Measurements from ENCODE around the gene ART4.

ART4 gene

DNA sequence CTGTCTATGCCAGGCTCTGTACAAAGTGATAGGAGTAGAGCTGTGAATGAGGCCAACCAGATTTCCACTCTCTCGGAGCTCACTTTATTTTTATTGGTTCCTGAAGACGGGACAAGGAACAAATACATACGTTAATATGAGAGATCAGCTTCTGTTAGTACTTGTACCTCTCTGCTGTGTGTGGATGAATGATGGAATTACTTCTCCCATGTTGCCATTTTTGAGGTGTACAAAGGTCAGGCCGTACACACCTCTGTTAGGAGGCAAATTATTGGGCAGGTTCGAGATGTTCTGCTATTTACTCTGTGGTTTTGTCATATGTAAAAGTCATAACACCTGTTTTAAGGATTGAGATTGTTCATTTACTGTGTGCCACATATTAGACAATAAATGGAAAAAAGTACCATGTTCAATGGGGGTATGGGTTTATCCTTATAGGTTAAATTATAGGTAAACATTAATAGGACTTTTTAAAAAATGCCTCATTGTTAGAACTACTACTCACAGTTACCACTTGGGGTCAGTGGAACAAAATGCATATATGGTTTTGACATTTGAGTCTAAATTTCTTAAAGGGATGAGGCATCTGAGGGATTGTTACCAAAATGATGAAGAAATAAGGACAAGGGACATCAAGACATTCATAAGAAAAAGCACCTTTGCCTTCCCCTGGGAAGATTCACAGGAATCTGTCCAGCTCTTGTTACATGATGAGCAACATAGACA lies 66.9 kb downstream of the ART4 start:
- DNase-seq (ENCODE audit: low read depth, low spot score): no peak
- CTCF ChIA-PET: interaction anchor here (1.4 kb wide), 2 partner anchors 35 to 446 kb away, joined by 3 to 5 read pairs; no protein-coding TSS in a partner anchor
- POLR2A ChIA-PET: interaction anchor here (0.8 kb wide), 1 partner anchor 27 kb away, joined by 3 read pairs; the partner anchor contains the start of genes C12orf60 and WBP11
- TF ChIP-seq, protein P1, sequence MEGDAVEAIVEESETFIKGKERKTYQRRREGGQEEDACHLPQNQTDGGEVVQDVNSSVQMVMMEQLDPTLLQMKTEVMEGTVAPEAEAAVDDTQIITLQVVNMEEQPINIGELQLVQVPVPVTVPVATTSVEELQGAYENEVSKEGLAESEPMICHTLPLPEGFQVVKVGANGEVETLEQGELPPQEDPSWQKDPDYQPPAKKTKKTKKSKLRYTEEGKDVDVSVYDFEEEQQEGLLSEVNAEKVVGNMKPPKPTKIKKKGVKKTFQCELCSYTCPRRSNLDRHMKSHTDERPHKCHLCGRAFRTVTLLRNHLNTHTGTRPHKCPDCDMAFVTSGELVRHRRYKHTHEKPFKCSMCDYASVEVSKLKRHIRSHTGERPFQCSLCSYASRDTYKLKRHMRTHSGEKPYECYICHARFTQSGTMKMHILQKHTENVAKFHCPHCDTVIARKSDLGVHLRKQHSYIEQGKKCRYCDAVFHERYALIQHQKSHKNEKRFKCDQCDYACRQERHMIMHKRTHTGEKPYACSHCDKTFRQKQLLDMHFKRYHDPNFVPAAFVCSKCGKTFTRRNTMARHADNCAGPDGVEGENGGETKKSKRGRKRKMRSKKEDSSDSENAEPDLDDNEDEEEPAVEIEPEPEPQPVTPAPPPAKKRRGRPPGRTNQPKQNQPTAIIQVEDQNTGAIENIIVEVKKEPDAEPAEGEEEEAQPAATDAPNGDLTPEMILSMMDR (IDR thresholded peaks at IDR 0.05; ENCODE audit: insufficient read depth, low read length, missing control alignments): peak; percentile 11
- peak overlapping the region; percentile 15; the same call in 1 of the 2 replicates for H3K4me3 ChIP-seq (ENCODE audit: low read depth, low read length)

DNA sequence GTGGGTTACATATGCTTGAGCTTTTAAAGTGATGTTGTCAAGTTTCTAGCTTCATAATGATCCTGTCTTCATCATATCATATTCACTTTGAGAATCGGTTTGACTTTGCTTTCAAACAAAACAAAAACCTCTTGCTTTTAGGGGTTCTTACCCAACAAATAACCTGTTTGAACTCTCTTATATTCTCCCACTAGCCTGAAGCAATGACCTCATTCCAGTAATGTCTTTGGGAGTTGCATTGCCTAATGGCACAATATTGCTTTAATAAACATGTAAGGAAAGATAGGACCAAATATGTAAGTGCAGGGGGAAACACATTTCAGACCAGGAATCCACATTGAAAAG lies 67.7 kb downstream of the ART4 start:
- DNase-seq (ENCODE audit: low read depth, low spot score): no peak
- TF ChIP-seq, protein P1 (IDR thresholded peaks at IDR 0.05; ENCODE audit: insufficient read depth, low read length, missing control alignments): no peak
- H3K4me3 ChIP-seq (ENCODE audit: low read depth, low read length): peak overlapping the region; percentile 94
- ChIA-PET CTCF (interaction anchor here (0.7 to 1.4 kb wide), 4 partner anchors 14 to 446 kb away, joined by 3 to 5 read pairs (median 4); no protein-coding TSS in a partner anchor), POLR2A (interaction anchor here (0.7 to 2.6 kb wide), 3 partner anchors 27 to 1901 kb away, joined by 3 to 24 read pairs (median 4); partner anchors contain the start of genes C12orf60 and WBP11)
